DND-41 (cell line): ENCODE results near the gene PIF1.

ENCODE experiments used
- EZH2 ChIP-seq: IDR thresholded peaks from 3 replicates; pipeline ENCODE4 v1.6.1; 2012; ENCODE audit warnings: borderline replicate concordance, low read depth, mild to moderate bottlenecking, moderate library complexity, low read length, inconsistent platforms; ENCODE audit not compliant: severe bottlenecking
- TF ChIP-seq, protein P1 (sequence below): IDR thresholded peaks from 2 replicates; pipeline ENCODE4 v1.5.1; 2012; ENCODE audit warnings: borderline replicate concordance, low read length, moderate library complexity, mild to moderate bottlenecking; ENCODE audit not compliant: poor library complexity, severe bottlenecking; ENCODE audit errors: extremely low read depth

DNA sequence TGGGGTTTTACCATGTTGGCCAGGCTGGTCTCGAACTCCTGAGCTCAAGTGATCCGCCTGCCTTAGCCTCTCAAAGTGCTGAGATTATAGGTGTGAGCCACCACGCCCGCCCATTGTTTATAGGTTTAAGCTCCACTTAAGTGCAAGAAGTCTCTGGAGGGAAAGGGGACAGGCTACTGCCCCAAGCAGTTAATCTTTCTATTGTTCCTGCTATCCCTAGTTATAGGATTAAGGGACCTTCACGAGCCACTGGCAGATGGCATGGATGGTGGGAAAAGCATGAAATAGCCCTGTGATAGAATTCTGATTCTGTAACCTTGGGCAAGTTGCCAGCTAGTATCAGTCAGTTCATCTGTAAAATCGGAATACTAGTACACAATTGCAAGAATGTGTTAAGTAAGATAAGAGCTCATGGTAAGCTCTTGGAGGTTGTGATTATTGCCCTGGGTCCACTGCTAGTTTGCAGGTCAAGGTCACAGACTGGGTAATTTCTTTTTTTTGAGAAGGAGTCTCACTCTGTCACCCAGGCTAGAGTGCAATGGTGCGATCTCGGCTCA lies 44.8 kb downstream of the PIF1 start:
- TF ChIP-seq, protein P1, sequence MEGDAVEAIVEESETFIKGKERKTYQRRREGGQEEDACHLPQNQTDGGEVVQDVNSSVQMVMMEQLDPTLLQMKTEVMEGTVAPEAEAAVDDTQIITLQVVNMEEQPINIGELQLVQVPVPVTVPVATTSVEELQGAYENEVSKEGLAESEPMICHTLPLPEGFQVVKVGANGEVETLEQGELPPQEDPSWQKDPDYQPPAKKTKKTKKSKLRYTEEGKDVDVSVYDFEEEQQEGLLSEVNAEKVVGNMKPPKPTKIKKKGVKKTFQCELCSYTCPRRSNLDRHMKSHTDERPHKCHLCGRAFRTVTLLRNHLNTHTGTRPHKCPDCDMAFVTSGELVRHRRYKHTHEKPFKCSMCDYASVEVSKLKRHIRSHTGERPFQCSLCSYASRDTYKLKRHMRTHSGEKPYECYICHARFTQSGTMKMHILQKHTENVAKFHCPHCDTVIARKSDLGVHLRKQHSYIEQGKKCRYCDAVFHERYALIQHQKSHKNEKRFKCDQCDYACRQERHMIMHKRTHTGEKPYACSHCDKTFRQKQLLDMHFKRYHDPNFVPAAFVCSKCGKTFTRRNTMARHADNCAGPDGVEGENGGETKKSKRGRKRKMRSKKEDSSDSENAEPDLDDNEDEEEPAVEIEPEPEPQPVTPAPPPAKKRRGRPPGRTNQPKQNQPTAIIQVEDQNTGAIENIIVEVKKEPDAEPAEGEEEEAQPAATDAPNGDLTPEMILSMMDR = no peak
- TF ChIP-seq EZH2 = no peak
